NCI-H2196 treated with DMSO at 0.1 percent for 48 hours (cell line): ENCODE measurements around the gene CFAP74.

Experiments
- DNase-seq: peaks from one replicate; lab custom pipeline; 2025; ENCODE audit not compliant: unreplicated experiment; lab: John Stamatoyannopoulos, UW

CFAP74 gene

GRCh38 chr1:1918901-1919303 lies 84.7 kb downstream of the CFAP74 start, which contains the start of gene TMEM52:
Gene TMEM52 (minus strand): TSS chr1:1919279. CDS start chr1:1919265, 14 bp downstream.
- peak; percentile 84 for DNase-seq

- no peak for DNase-seq
These were observed 85.3 kb downstream of the CFAP74 start for GRCh38 chr1:1917995-1918900.

GRCh38 chr1:1917304-1917976 lies 86.1 kb downstream of the CFAP74 start:
- no peak for DNase-seq

GRCh38 chr1:1916851-1917251 lies 86.7 kb downstream of the CFAP74 start:
- no peak for DNase-seq

GRCh38 chr1:1915911-1916840 lies 87.4 kb downstream of the CFAP74 start:
- DNase-seq: no peak

GRCh38 chr1:1914971-1915692 lies 88.5 kb downstream of the CFAP74 start, which contains the start of gene CALML6:
Gene CALML6 (plus strand): TSS chr1:1915260. CDS start chr1:1915281, 21 bp downstream.
- DNase-seq: no peak

- DNase-seq: no peak
These were observed 89.2 kb downstream of the CFAP74 start for GRCh38 chr1:1914101-1914970.

GRCh38 chr1:1911350-1912041 lies 92.1 kb downstream of the CFAP74 start:
- no peak for DNase-seq

GRCh38 chr1:1910651-1911331 lies 92.8 kb downstream of the CFAP74 start:
- DNase-seq: no peak

GRCh38 chr1:1910033-1910465 lies 93.5 kb downstream of the CFAP74 start:
- no peak for DNase-seq

GRCh38 chr1:1908506-1908791 lies 95.1 kb downstream of the CFAP74 start:
- DNase-seq: no peak

- no peak for DNase-seq
These were observed 96.4 kb downstream of the CFAP74 start for GRCh38 chr1:1907098-1907736.

- DNase-seq: peak; percentile 67
These were observed 97.1 kb downstream of the CFAP74 start for GRCh38 chr1:1906185-1907097.

GRCh38 chr1:1903224-1903623 lies 100.4 kb downstream of the CFAP74 start:
- no peak for DNase-seq

GRCh38 chr1:1901641-1902294 lies 101.8 kb downstream of the CFAP74 start:
- DNase-seq: no peak

- DNase-seq: no peak
These were observed 102.5 kb downstream of the CFAP74 start for GRCh38 chr1:1900883-1901640.
